Loucy (cell line): ENCODE measurements around the gene UBA5.

Experiments
- H2AFZ ChIP-seq: fragments of 200-600 bp; sonication (generic); 2 replicates; pipeline ENCODE4 v1.6.0; 2016; ENCODE audit warnings: antibody characterized with exemption, mild to moderate bottlenecking, low read length, moderate library complexity
- H3F3A ChIP-seq: fragments of 200-600 bp; 2 replicates; pipeline ENCODE4 v1.6.0; 2016; ENCODE audit warnings: antibody characterized with exemption, low read depth, mild to moderate bottlenecking
- H3K27me3 ChIP-seq: fragments of 200-600 bp; sonication (generic); 2 replicates; pipeline ENCODE4 v1.6.1; 2014; ENCODE audit warnings: low read length, mild to moderate bottlenecking; ENCODE audit not compliant: insufficient read depth, poor library complexity, severe bottlenecking
- H3K36me3 ChIP-seq: fragments of 200-600 bp; sonication (generic); 2 replicates; pipeline ENCODE4 v1.6.1; 2016; ENCODE audit warnings: low read length; ENCODE audit not compliant: insufficient read depth
- H3K4me1 ChIP-seq: fragments of 200-600 bp; sonication (generic); 2 replicates; pipeline ENCODE4 v1.5.1; 2014; ENCODE audit warnings: low read length, mild to moderate bottlenecking; ENCODE audit not compliant: insufficient read depth, poor library complexity, severe bottlenecking
- H3K4me2 ChIP-seq: fragments of 200-600 bp; sonication (generic); 2 replicates; pipeline ENCODE4 v1.6.0; 2014; ENCODE audit warnings: antibody characterized with exemption, low read length, low read depth, mild to moderate bottlenecking; ENCODE audit not compliant: poor library complexity, severe bottlenecking
- H3K4me3 ChIP-seq: fragments of 200-600 bp; sonication (generic); 2 replicates; pipeline ENCODE4 v1.5.1; 2014; ENCODE audit warnings: low read length, mild to moderate bottlenecking, mixed read lengths; ENCODE audit not compliant: poor library complexity, severe bottlenecking
- H3K79me2 ChIP-seq: fragments of 200-600 bp; sonication (generic); 2 replicates; pipeline ENCODE4 v1.6.1; 2014; ENCODE audit warnings: low read length; ENCODE audit not compliant: insufficient read depth
- H3K9ac ChIP-seq: fragments of 200-600 bp; sonication (generic); 2 replicates; pipeline ENCODE4 v1.6.0; 2014; ENCODE audit warnings: mild to moderate bottlenecking, low read depth, low read length, moderate library complexity; ENCODE audit not compliant: poor library complexity, severe bottlenecking
- H3K9me2 ChIP-seq: fragments of 200-600 bp; sonication (generic); replicated peaks from 2 replicates; pipeline ENCODE4 v1.6.1; 2016; ENCODE audit warnings: low read depth, low read length, mixed read lengths
- H3K9me3 ChIP-seq: fragments of 200-600 bp; sonication (generic); 2 replicates; pipeline ENCODE4 v1.6.1; 2014; ENCODE audit warnings: mild to moderate bottlenecking, antibody characterized with exemption, low read length, low read depth; ENCODE audit not compliant: insufficient read depth
- H4K20me1 ChIP-seq: fragments of 200-600 bp; sonication (generic); 2 replicates; pipeline ENCODE4 v1.6.0; 2014; ENCODE audit warnings: antibody characterized with exemption, low read length, mild to moderate bottlenecking; ENCODE audit not compliant: insufficient read depth, poor library complexity, severe bottlenecking
- EZH2phosphoT487 ChIP-seq: fragments of 200-600 bp; IDR thresholded peaks from 2 replicates; pipeline ENCODE4 v1.6.1; 2018; ENCODE audit warnings: antibody characterized with exemption, mild to moderate bottlenecking, moderate library complexity, borderline replicate concordance
- TF ChIP-seq, protein P1 (sequence below): fragments of 200-600 bp; sonication (generic); conservative IDR thresholded peaks from 2 replicates; pipeline ENCODE4 v1.5.1; 2014; ENCODE audit warnings: mild to moderate bottlenecking, antibody characterized with exemption, low read length

UBA5 gene

DNA sequence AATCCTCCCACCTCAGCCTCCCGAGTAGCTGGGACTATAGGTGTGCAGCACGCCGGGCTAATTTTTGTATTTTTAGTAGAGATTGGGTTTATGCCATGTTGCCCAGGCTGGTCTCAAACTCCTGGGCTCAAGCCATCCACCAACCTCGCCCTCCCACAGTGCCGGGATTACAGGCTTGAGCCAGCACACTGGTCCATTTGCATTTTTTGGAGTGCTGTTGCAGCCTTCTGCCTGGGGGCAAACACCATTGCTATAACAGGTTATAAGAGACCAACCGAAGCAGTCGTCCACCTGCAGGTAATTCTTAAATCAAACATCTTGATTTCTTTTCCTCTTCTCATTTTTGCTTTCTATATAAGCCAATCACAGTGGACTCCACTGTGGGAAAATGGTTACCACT is 35.3 kb upstream of the UBA5 start:
- H3K27me3 ChIP-seq, result no peaks in the 10 kb centered on the region
- no peak overlapping the region for H3K4me2 ChIP-seq
- TF ChIP-seq EZH2phosphoT487, result no peak
- TF ChIP-seq, protein P1, sequence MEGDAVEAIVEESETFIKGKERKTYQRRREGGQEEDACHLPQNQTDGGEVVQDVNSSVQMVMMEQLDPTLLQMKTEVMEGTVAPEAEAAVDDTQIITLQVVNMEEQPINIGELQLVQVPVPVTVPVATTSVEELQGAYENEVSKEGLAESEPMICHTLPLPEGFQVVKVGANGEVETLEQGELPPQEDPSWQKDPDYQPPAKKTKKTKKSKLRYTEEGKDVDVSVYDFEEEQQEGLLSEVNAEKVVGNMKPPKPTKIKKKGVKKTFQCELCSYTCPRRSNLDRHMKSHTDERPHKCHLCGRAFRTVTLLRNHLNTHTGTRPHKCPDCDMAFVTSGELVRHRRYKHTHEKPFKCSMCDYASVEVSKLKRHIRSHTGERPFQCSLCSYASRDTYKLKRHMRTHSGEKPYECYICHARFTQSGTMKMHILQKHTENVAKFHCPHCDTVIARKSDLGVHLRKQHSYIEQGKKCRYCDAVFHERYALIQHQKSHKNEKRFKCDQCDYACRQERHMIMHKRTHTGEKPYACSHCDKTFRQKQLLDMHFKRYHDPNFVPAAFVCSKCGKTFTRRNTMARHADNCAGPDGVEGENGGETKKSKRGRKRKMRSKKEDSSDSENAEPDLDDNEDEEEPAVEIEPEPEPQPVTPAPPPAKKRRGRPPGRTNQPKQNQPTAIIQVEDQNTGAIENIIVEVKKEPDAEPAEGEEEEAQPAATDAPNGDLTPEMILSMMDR, result no peak
- H3K79me2 ChIP-seq, result no peaks in the 10 kb centered on the region
- peaks cover 22% of the 10 kb centered on the region; the same call in 1 of the 2 replicates for H3K36me3 ChIP-seq
- H3K9me3 ChIP-seq, result no peaks in the 10 kb centered on the region
- H4K20me1 ChIP-seq, result no peaks in the 10 kb centered on the region
- peaks cover 15% of the 10 kb centered on the region for H3K4me1 ChIP-seq
- H2AFZ ChIP-seq, result no peak overlapping the region
- no peak overlapping the region for H3K9ac ChIP-seq
- no peaks in the 10 kb centered on the region for H3K9me2 ChIP-seq
- H3K4me3 ChIP-seq, result no peak overlapping the region
- no peaks in the 10 kb centered on the region; the same call in 1 of the 2 replicates for H3F3A ChIP-seq

DNA sequence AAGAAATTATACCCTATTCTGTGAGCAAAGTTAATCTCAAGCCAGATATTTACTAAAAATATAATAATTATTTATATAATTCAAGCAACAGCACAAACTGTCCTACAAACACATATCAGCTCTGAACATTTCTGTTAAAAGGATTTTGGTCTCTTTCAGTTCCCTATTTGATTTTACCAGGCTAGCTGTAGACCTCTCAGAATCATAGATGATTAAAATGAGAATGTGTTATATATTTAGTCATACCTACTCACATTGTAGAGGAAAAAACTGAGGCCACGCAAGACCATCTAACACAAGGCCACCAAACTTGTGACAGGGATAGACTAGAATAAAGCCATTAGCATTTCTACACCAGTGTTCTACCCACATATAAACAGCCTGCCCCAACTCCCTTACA is 34.5 kb upstream of the UBA5 start:
- TF ChIP-seq EZH2phosphoT487, result no peak
- TF ChIP-seq, protein P1, result no peak
- Histone ChIP-seq H3K36me3 (peaks cover 22% of the 10 kb centered on the region; the same call in 1 of the 2 replicates), H4K20me1 (no peaks in the 10 kb centered on the region), H3F3A (no peaks in the 10 kb centered on the region; the same call in 1 of the 2 replicates), H2AFZ (no peak overlapping the region), H3K79me2 (no peaks in the 10 kb centered on the region), H3K4me3 (no peak overlapping the region), H3K9ac (no peak overlapping the region), H3K4me1 (peaks cover 20% of the 10 kb centered on the region), H3K27me3 (no peaks in the 10 kb centered on the region), H3K9me2 (no peaks in the 10 kb centered on the region), H3K9me3 (no peaks in the 10 kb centered on the region), H3K4me2 (no peak overlapping the region)

DNA sequence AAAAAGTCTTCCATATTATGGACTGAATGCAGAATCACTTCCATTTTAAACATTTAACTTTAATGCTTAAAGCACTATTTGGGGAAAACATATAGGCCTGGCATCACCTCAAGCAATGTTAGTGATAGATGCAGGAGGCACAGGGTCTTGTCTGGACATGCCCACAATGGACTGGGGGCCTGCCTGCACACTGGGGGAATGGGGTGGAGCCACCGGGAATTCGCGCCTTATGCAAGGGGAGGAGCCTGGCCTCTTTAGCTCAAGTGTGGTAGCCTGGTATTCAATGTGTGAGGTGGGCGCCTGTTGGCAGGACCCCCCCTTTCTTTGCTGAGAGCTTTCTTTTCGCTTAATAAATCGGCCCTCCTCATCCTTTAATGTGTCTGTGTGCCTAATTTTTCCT is 33.2 kb upstream of the UBA5 start:
- H3K9me2 ChIP-seq, result no peaks in the 10 kb centered on the region
- H2AFZ ChIP-seq, result no peak overlapping the region
- H3K4me3 ChIP-seq, result no peak overlapping the region
- no peak overlapping the region for H3K4me2 ChIP-seq
- H3K4me1 ChIP-seq, result peaks cover 16% of the 10 kb centered on the region
- no peaks in the 10 kb centered on the region for H3K79me2 ChIP-seq
- no peak overlapping the region for H3K9ac ChIP-seq
- H3F3A ChIP-seq, result no peaks in the 10 kb centered on the region; the same call in 1 of the 2 replicates
- TF ChIP-seq EZH2phosphoT487, result no peak
- TF ChIP-seq, protein P1, result no peak
- H4K20me1 ChIP-seq, result no peaks in the 10 kb centered on the region
- H3K9me3 ChIP-seq, result no peaks in the 10 kb centered on the region
- peaks cover 22% of the 10 kb centered on the region; the same call in 1 of the 2 replicates for H3K36me3 ChIP-seq
- H3K27me3 ChIP-seq, result no peaks in the 10 kb centered on the region
